MCF 10A (cell line): ENCODE results near the gene FGGY. TPM values are rescaled to one million over a fixed set of nuclear protein-coding genes. Genes with fewer than 3 reads are reported as not detected.

ENCODE experiments used
- BruUV-seq: library from RNA; stranded (reverse); fragments of 400-500 nt; replicated peaks from 2 replicates; lab custom pipeline; 2021; lab: Mats Ljungman, UMichigan
- CTCF ChIA-PET: fragments of 300-600 bp; sonication (Branson Sonifier 250); formaldehyde crosslinking; extraction: SDS; loops from one replicate; lab custom pipeline; 2021; ENCODE audit warnings: antibody characterized with exemption, inconsistent platforms; lab: Yijun Ruan, JAX
- POLR2A ChIA-PET: fragments of 300-600, 350-650 bp; sonication (Branson Sonifier 250); formaldehyde crosslinking; extraction: SDS; loops from one replicate; lab custom pipeline; 2020; ENCODE audit warnings: antibody characterized with exemption, inconsistent platforms; lab: Yijun Ruan, JAX
- DNase-seq: peaks from one replicate; pipeline ENCODE4 v3.0.0-alpha.2; 2018; ENCODE audit not compliant: unreplicated experiment
- H3K27ac Mint-ChIP-seq: one replicate; pipeline ENCODE4 v1.8.0; 2022; ENCODE audit warnings: mild to moderate bottlenecking, low read depth, mixed read lengths; ENCODE audit not compliant: unreplicated experiment
- H3K27me3 Mint-ChIP-seq: one replicate; pipeline ENCODE4 v1.8.0; 2022; ENCODE audit warnings: mixed read lengths; ENCODE audit not compliant: insufficient read depth, unreplicated experiment
- H3K36me3 Mint-ChIP-seq: one replicate; pipeline ENCODE4 v1.8.0; 2022; ENCODE audit warnings: mild to moderate bottlenecking, moderate library complexity, mixed read lengths; ENCODE audit not compliant: insufficient read depth, unreplicated experiment
- H3K4me1 Mint-ChIP-seq: one replicate; pipeline ENCODE4 v1.8.0; 2022; ENCODE audit warnings: mixed read lengths; ENCODE audit not compliant: insufficient read depth, unreplicated experiment
- H3K4me3 Mint-ChIP-seq: one replicate; pipeline ENCODE4 v1.8.0; 2022; ENCODE audit warnings: mild to moderate bottlenecking, moderate library complexity, mixed read lengths; ENCODE audit not compliant: unreplicated experiment
- H3K9me3 Mint-ChIP-seq: one replicate; pipeline ENCODE4 v1.8.0; 2022; ENCODE audit warnings: mixed read lengths; ENCODE audit not compliant: unreplicated experiment
- CTCF ChIP-seq: fragments of 200-600 bp; IDR thresholded peaks from one replicate; pipeline ENCODE4 v1.8.0; 2022; ENCODE audit warnings: antibody characterized with exemption, mild to moderate bottlenecking; ENCODE audit not compliant: unreplicated experiment
- intact Hi-C: fragments of 100-400 bp; cut with micrococcal nuclease; formaldehyde crosslinking; loops from 2 replicates; pipeline ENCODE4 v1.14.1; 2022
- total RNA-seq: library from RNA; stranded (reverse); gene quantifications from 2 replicates; pipeline ENCODE4 v1.2.3, GENCODE V29; 2022

FGGY gene
- total RNA-seq, 1 experiment from 2014 or later: 10.6 TPM

- no peak overlapping the region for H3K4me3 Mint-ChIP-seq
- no peaks in the 10 kb centered on the region for H3K9me3 Mint-ChIP-seq
- no peak overlapping the region for H3K27ac Mint-ChIP-seq
- no peak for DNase-seq
- no peaks in the 10 kb centered on the region for H3K27me3 Mint-ChIP-seq
- BruUV-seq: no TSS peak
- intact Hi-C loops: no loop called here
- H3K36me3 Mint-ChIP-seq: peaks cover 4% of the 10 kb centered on the region
- POLR2A ChIA-PET: interaction anchor here (1.4 to 6.5 kb wide), 4 partner anchors 17 to 966 kb away, joined by 3 to 79 read pairs (median 38); partner anchors contain the start of gene JUN
- TF ChIP-seq CTCF: no peak
- peaks cover 18% of the 10 kb centered on the region for H3K4me1 Mint-ChIP-seq
- CTCF ChIA-PET: interaction anchor here (0.6 to 3.9 kb wide), 6 partner anchors 9 to 811 kb away, joined by 3 to 15 read pairs (median 4); no protein-coding TSS in a partner anchor
Observed at GRCh38 chr1:59748123-59748522, 451.2 kb downstream of the FGGY start.

- ChIA-PET POLR2A (interaction anchor here (0.6 to 6.5 kb wide), 23 partner anchors 10 to 1177 kb away, joined by 3 to 79 read pairs (median 5); partner anchors contain the start of gene JUN), CTCF (interaction anchor here (0.5 to 2.1 kb wide), 9 partner anchors 9 to 998 kb away, joined by 3 to 10 read pairs (median 4); no protein-coding TSS in a partner anchor)
- Mint-ChIP-seq H3K27me3 (no peaks in the 10 kb centered on the region), H3K9me3 (no peaks in the 10 kb centered on the region), H3K4me1 (peaks cover 18% of the 10 kb centered on the region), H3K27ac (peak overlapping the region; percentile 91), H3K36me3 (peaks cover 4% of the 10 kb centered on the region), H3K4me3 (peak overlapping the region; percentile 30)
- no TSS peak for BruUV-seq
- TF ChIP-seq CTCF: no peak
- DNase-seq: peak; percentile 87
- intact Hi-C loops: loop anchor here (1.0 to 10.0 kb wide), 2 partner anchors 686 to 966 kb away; partner anchors contain the start of gene JUN
Observed at GRCh38 chr1:59750328-59751003, 453.6 kb downstream of the FGGY start.

GRCh38 chr1:59751004-59751395, 454.1 kb downstream of the FGGY start:
- H3K4me1 Mint-ChIP-seq: peaks cover 24% of the 10 kb centered on the region
- H3K36me3 Mint-ChIP-seq: peaks cover 4% of the 10 kb centered on the region
- ChIA-PET CTCF (interaction anchor here (0.6 to 2.3 kb wide), 7 partner anchors 8 to 1011 kb away, joined by 3 to 10 read pairs (median 5); no protein-coding TSS in a partner anchor), POLR2A (interaction anchor here (0.6 to 6.5 kb wide), 24 partner anchors 10 to 1329 kb away, joined by 3 to 79 read pairs (median 4); partner anchors contain the start of gene JUN)
- H3K9me3 Mint-ChIP-seq: no peaks in the 10 kb centered on the region
- DNase-seq: no peak
- no peak for TF ChIP-seq CTCF
- intact Hi-C loops: loop anchor here (10.0 kb wide), 1 partner anchor 686 kb away; no protein-coding TSS in a partner anchor
- BruUV-seq: no TSS peak
- H3K27me3 Mint-ChIP-seq: no peaks in the 10 kb centered on the region
- peak overlapping the region; percentile 30 for H3K4me3 Mint-ChIP-seq
- peak overlapping the region; percentile 91 for H3K27ac Mint-ChIP-seq

- CTCF ChIA-PET: interaction anchor here (0.8 to 2.3 kb wide), 8 partner anchors 9 to 1012 kb away, joined by 3 to 7 read pairs (median 4); no protein-coding TSS in a partner anchor
- intact Hi-C loops: loop anchor here (10.0 kb wide), 1 partner anchor 687 kb away; no protein-coding TSS in a partner anchor
- TF ChIP-seq CTCF: no peak
- peaks cover 24% of the 10 kb centered on the region for H3K4me1 Mint-ChIP-seq
- POLR2A ChIA-PET: interaction anchor here (0.7 to 6.5 kb wide), 21 partner anchors 9 to 1328 kb away, joined by 3 to 79 read pairs (median 4); partner anchors contain the start of genes JUN and MYSM1
- no peak overlapping the region for H3K4me3 Mint-ChIP-seq
- peaks cover 4% of the 10 kb centered on the region for H3K36me3 Mint-ChIP-seq
- peak; percentile 32 for DNase-seq
- H3K27me3 Mint-ChIP-seq: no peaks in the 10 kb centered on the region
- H3K27ac Mint-ChIP-seq: peak overlapping the region; percentile 91
- BruUV-seq: no TSS peak
- H3K9me3 Mint-ChIP-seq: no peaks in the 10 kb centered on the region
Observed at GRCh38 chr1:59751801-59752200, 454.9 kb downstream of the FGGY start.
